T-cell (primary cell): ENCODE data around the gene SFXN5. TPM values are rescaled to one million over a fixed set of nuclear protein-coding genes. Genes with fewer than 3 reads are reported as not detected.
A peak's percentile ranks its signal among the peaks of the same experiment; 100 is the strongest.

Source experiments
- ATAC-seq, 4 experiments: fragments of 200-7000 bp in 3 of 4; fragments of 150-1000 bp in 1 of 4; cut with Tn5 transposase; replicated peaks in 1 of 4; 1 replicate in 3 of 4; 2 replicates in 1 of 4; pipeline ENCODE4 v1.10.0; 2021; ENCODE audit warnings: moderate library complexity in 3 of 4, mild to moderate bottlenecking in 2 of 4, moderate number of reproducible peaks in 1 of 4
- CTCF ChIA-PET, 2 donors: fragments of 300-600 bp; sonication (Branson Sonifier 250); formaldehyde crosslinking; loops; one replicate each; lab custom pipeline; 2022; ENCODE audit warnings: antibody characterized with exemption in 2 of 2; lab: Charles Lee
- POLR2A ChIA-PET, 2 donors: fragments of 300-600 bp; sonication (Branson Sonifier 250); formaldehyde crosslinking; loops; one replicate each; lab custom pipeline; 2022; ENCODE audit warnings: antibody characterized with exemption in 2 of 2; lab: Charles Lee
- DNase-seq, 35 experiments: peaks; one replicate each; pipeline versions ENCODE4 v3.0.0 to v3.0.0-alpha.2; 2013 to 2023
- H3K27ac ChIP-seq: one replicate; pipeline ENCODE4 v1.5.1; 2013; ENCODE audit warnings: low read length
- H3K27me3 ChIP-seq, 2 experiments: replicated peaks in 1 of 2; 1 replicate in 1 of 2; 2 replicates in 1 of 2; pipeline versions ENCODE4 v1.6.1 to v1.7.0; 2013; ENCODE audit warnings: low read length in 1 of 2, mixed read lengths in 1 of 2; ENCODE audit not compliant: control insufficient read depth in 2 of 2, insufficient read depth in 2 of 2; ENCODE audit errors: extremely low read depth in 1 of 2
- H3K36me3 ChIP-seq, 2 donors: 1 replicate in 1 of 2; 2 replicates in 1 of 2; pipeline versions ENCODE4 v1.6.1 to v1.7.0; 2013; ENCODE audit warnings: low read length in 1 of 2; ENCODE audit not compliant: control insufficient read depth in 2 of 2, insufficient read depth in 1 of 2; ENCODE audit errors: extremely low read depth in 1 of 2
- H3K4me1 ChIP-seq, 2 experiments: 1 replicate in 1 of 2; 2 replicates in 1 of 2; pipeline versions ENCODE4 v1.6.1 to v1.7.0; 2013; ENCODE audit warnings: low read length in 2 of 2, mixed read lengths in 1 of 2; ENCODE audit not compliant: insufficient read depth in 2 of 2, control insufficient read depth in 1 of 2; ENCODE audit errors: extremely low read depth in 1 of 2
- H3K4me3 ChIP-seq, 2 donors: 1 replicate in 1 of 2; 2 replicates in 1 of 2; pipeline versions ENCODE4 v1.5.1 to v1.7.0; 2013; ENCODE audit warnings: mild to moderate bottlenecking in 2 of 2, low read length in 1 of 2, moderate library complexity in 1 of 2; ENCODE audit not compliant: control insufficient read depth in 1 of 2; ENCODE audit errors: extremely low read depth in 1 of 2
- H3K9me3 ChIP-seq: 2 replicates; pipeline ENCODE4 v1.7.0; 2013
- H3K27ac Mint-ChIP-seq, 2 donors: one replicate each; pipeline ENCODE4 v1.8.0; 2020 to 2021; ENCODE audit warnings: mild to moderate bottlenecking in 2 of 2, mixed read lengths in 2 of 2
- H3K27me3 Mint-ChIP-seq, 2 donors: one replicate each; pipeline ENCODE4 v1.8.0; 2021 to 2022; ENCODE audit warnings: mixed read lengths in 2 of 2
- H3K36me3 Mint-ChIP-seq: one replicate; pipeline ENCODE4 v1.8.0; 2021; ENCODE audit warnings: mixed read lengths
- H3K4me1 Mint-ChIP-seq, 3 donors: one replicate each; pipeline ENCODE4 v1.8.0; 2020 to 2022; ENCODE audit warnings: mixed read lengths in 3 of 3, mild to moderate bottlenecking in 1 of 3
- H3K4me3 Mint-ChIP-seq, 3 donors: one replicate each; pipeline ENCODE4 v1.8.0; 2020 to 2022; ENCODE audit warnings: mild to moderate bottlenecking in 3 of 3, mixed read lengths in 3 of 3, moderate library complexity in 3 of 3
- H3K9me3 Mint-ChIP-seq, 3 donors: one replicate each; pipeline ENCODE4 v1.8.0; 2020 to 2022; ENCODE audit warnings: mixed read lengths in 3 of 3
- WGBS: methylation state at CpG from one replicate; pipeline ENCODE4 v1.1.5; 2013; ENCODE audit warnings: missing lambda C conversion rate; ENCODE audit not compliant: insufficient coverage; 5-methylcytosine and 5-hydroxymethylcytosine counted together
- total RNA-seq, 35 experiments: library from RNA in 6 of 35; stranded (reverse) in 6 of 35; fragments of 120-200 nt in 1 of 35; gene quantifications; one replicate each; pipeline versions ENCODE4 v1.2.1 to v1.2.4 and lab custom pipeline; 2013 to 2026

The SFXN5 gene
- total RNA-seq, 5 donors from 2014 or later (not counting 1 experiment from before 2014, with no cell fraction given): 6.3 to 14.2 (median 9.7) TPM

- 28% methylated on average over 6 of the region's 6 CpGs for WGBS
- no peak overlapping the region for H3K4me3 ChIP-seq
- ChIA-PET POLR2A (no interaction called here), CTCF (interaction anchor here (0.6 to 5.5 kb wide), 16 partner anchors 13 to 1859 kb away, joined by 3 to 44 read pairs (median 4); partner anchors contain the start of genes PAIP2B (in 1 of the 2) and SMYD5 (in 1 of the 2))
- Mint-ChIP-seq H3K4me3 (no peak overlapping the region), H3K27me3 (no peaks in the 10 kb centered on the region), H3K36me3 (peaks cover 4% of the 10 kb centered on the region), H3K27ac (no peak overlapping the region), H3K4me1 (peaks cover 0 to 14% (median 2%) of the 10 kb centered on the region in 3 donors), H3K9me3 (no peaks in the 10 kb centered on the region)
- peaks cover 0 to 7% of the 10 kb centered on the region in 2 experiments for H3K4me1 ChIP-seq
- DNase-seq (peak; percentile 55 to 86 (median 76)), ATAC-seq (peak; percentile 83 to 97 (median 87))
- H3K36me3 ChIP-seq: no peaks in the 10 kb centered on the region
- H3K27ac ChIP-seq: no peak overlapping the region
- peaks cover 0 to 3% of the 10 kb centered on the region in 2 experiments for H3K27me3 ChIP-seq
- H3K9me3 ChIP-seq: no peaks in the 10 kb centered on the region
Observed at GRCh38 chr2:73085691-73086090, 14.2 kb upstream of the SFXN5 start.

DNA sequence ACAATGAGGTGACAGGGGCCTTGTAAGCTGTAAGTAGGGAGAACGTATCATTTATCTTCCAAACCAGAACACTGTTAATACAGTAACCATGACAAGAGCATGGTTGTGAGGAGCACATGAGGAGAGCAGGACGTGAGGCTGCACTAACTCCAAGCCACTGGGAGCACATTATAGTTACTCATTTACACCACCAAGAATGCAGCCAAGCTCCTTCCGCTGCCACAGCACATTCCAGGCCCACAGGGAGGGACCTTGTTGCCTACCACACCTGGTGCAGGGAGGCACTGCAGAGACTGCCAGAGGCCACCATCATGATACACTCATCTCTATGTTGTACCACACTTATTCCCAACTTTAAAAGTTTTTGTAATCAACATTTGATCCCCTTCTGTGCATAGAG is 13.5 kb upstream of the SFXN5 start:
- peaks cover 4% of the 10 kb centered on the region for H3K36me3 Mint-ChIP-seq
- no peak for ATAC-seq
- WGBS: 88% methylated on average over 1 of the region's 3 CpGs
- H3K36me3 ChIP-seq: no peaks in the 10 kb centered on the region
- peaks cover 0 to 8% of the 10 kb centered on the region in 2 experiments for H3K27me3 ChIP-seq
- H3K27ac Mint-ChIP-seq: no peak overlapping the region
- POLR2A ChIA-PET: no interaction called here
- H3K4me3 Mint-ChIP-seq: no peak overlapping the region
- H3K9me3 ChIP-seq: no peaks in the 10 kb centered on the region
- H3K4me1 ChIP-seq: peaks cover 0 to 7% of the 10 kb centered on the region in 2 experiments
- DNase-seq: no peak
- CTCF ChIA-PET: interaction anchor here (0.7 to 5.5 kb wide), 9 partner anchors 29 to 128 kb away, joined by 3 to 44 read pairs (median 9); partner anchors contain the start of gene SMYD5 (in 1 of the 2)
- no peaks in the 10 kb centered on the region for H3K9me3 Mint-ChIP-seq
- H3K4me1 Mint-ChIP-seq: peaks cover 0 to 14% (median 2%) of the 10 kb centered on the region in 3 donors
- no peak overlapping the region for H3K4me3 ChIP-seq
- no peaks in the 10 kb centered on the region for H3K27me3 Mint-ChIP-seq
- no peak overlapping the region for H3K27ac ChIP-seq

- peaks cover 0 to 8% of the 10 kb centered on the region in 2 experiments for H3K27me3 ChIP-seq
- peaks cover 0 to 7% of the 10 kb centered on the region in 2 experiments for H3K4me1 ChIP-seq
- H3K4me3 Mint-ChIP-seq: no peak overlapping the region
- no peak for ATAC-seq
- no peak overlapping the region for H3K27ac ChIP-seq
- H3K27ac Mint-ChIP-seq: no peak overlapping the region
- no peaks in the 10 kb centered on the region for H3K36me3 ChIP-seq
- no peak overlapping the region for H3K4me3 ChIP-seq
- peaks cover 4% of the 10 kb centered on the region for H3K36me3 Mint-ChIP-seq
- POLR2A ChIA-PET: no interaction called here
- peaks cover 0 to 8% (median 2%) of the 10 kb centered on the region in 3 donors for H3K4me1 Mint-ChIP-seq
- CTCF ChIA-PET: interaction anchor here (0.7 to 5.5 kb wide), 8 partner anchors 76 to 129 kb away, joined by 3 to 44 read pairs (median 12); partner anchors contain the start of gene SMYD5 (in 1 of the 2)
- H3K27me3 Mint-ChIP-seq: no peaks in the 10 kb centered on the region
- H3K9me3 ChIP-seq: no peaks in the 10 kb centered on the region
- DNase-seq: no peak
- no peaks in the 10 kb centered on the region for H3K9me3 Mint-ChIP-seq
- WGBS: 88% methylated on average over 5 of the region's 7 CpGs
Observed at GRCh38 chr2:73083886-73084800, 12.6 kb upstream of the SFXN5 start.

GRCh38 chr2:73082523-73083410 is 11.3 kb upstream of the SFXN5 start:
- ATAC-seq (no peak), DNase-seq (no peak)
- Mint-ChIP-seq H3K27me3 (no peaks in the 10 kb centered on the region), H3K9me3 (no peaks in the 10 kb centered on the region), H3K4me1 (peaks cover 0 to 8% (median 2%) of the 10 kb centered on the region in 3 donors), H3K4me3 (no peak overlapping the region), H3K36me3 (peaks cover 4% of the 10 kb centered on the region), H3K27ac (no peak overlapping the region)
- Histone ChIP-seq H3K4me3 (no peak overlapping the region), H3K36me3 (no peaks in the 10 kb centered on the region), H3K9me3 (no peaks in the 10 kb centered on the region), H3K27me3 (peaks cover 0 to 13% of the 10 kb centered on the region in 2 experiments), H3K27ac (no peak overlapping the region), H3K4me1 (peaks cover 0 to 7% of the 10 kb centered on the region in 2 experiments)
- ChIA-PET POLR2A (no interaction called here), CTCF (interaction anchor here (0.6 kb wide), 2 partner anchors 88 to 95 kb away, joined by 3 read pairs; no protein-coding TSS in a partner anchor)
- 78% methylated on average over 10 of the region's 13 CpGs for WGBS

GRCh38 chr2:73081181-73081671 is 9.7 kb upstream of the SFXN5 start:
- CTCF ChIA-PET: interaction anchor here in 1 of 2 donors (0.6 kb wide), 1 partner anchor 154 kb away, joined by 4 read pairs; no protein-coding TSS in a partner anchor
- H3K27ac Mint-ChIP-seq: no peak overlapping the region
- peaks cover 0 to 8% (median 2%) of the 10 kb centered on the region in 3 donors for H3K4me1 Mint-ChIP-seq
- Histone ChIP-seq H3K4me1 (peaks cover 0 to 7% of the 10 kb centered on the region in 2 experiments), H3K4me3 (no peak overlapping the region), H3K9me3 (no peaks in the 10 kb centered on the region), H3K27me3 (peaks cover 0 to 13% of the 10 kb centered on the region in 2 experiments), H3K36me3 (no peaks in the 10 kb centered on the region), H3K27ac (no peak overlapping the region)
- POLR2A ChIA-PET: no interaction called here
- DNase-seq (no peak), ATAC-seq (no peak)
- H3K9me3 Mint-ChIP-seq: no peaks in the 10 kb centered on the region
- WGBS: 89% methylated on average over 15 of the region's 16 CpGs
- no peaks in the 10 kb centered on the region for H3K27me3 Mint-ChIP-seq
- no peak overlapping the region for H3K4me3 Mint-ChIP-seq
- H3K36me3 Mint-ChIP-seq: peaks cover 4% of the 10 kb centered on the region
